ENCODE results near the gene COLQ.

Gene COLQ

GRCh38 chr3:15452156-15452555, 69.3 kb downstream of the COLQ start:
- DNase-seq (ENCODE audit: low read depth) = no peak
- no peak overlapping the region for H3K4me3 ChIP-seq (ENCODE audit: low read depth, low read length)
- in situ Hi-C loops (cut with HindIII; ENCODE audit: low sequenced_read_pairs) = no loop called here
- TF ChIP-seq, protein P1, sequence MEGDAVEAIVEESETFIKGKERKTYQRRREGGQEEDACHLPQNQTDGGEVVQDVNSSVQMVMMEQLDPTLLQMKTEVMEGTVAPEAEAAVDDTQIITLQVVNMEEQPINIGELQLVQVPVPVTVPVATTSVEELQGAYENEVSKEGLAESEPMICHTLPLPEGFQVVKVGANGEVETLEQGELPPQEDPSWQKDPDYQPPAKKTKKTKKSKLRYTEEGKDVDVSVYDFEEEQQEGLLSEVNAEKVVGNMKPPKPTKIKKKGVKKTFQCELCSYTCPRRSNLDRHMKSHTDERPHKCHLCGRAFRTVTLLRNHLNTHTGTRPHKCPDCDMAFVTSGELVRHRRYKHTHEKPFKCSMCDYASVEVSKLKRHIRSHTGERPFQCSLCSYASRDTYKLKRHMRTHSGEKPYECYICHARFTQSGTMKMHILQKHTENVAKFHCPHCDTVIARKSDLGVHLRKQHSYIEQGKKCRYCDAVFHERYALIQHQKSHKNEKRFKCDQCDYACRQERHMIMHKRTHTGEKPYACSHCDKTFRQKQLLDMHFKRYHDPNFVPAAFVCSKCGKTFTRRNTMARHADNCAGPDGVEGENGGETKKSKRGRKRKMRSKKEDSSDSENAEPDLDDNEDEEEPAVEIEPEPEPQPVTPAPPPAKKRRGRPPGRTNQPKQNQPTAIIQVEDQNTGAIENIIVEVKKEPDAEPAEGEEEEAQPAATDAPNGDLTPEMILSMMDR (IDR thresholded peaks at IDR 0.05; ENCODE audit: low read depth, low read length, missing control alignments) = no peak

DNA sequence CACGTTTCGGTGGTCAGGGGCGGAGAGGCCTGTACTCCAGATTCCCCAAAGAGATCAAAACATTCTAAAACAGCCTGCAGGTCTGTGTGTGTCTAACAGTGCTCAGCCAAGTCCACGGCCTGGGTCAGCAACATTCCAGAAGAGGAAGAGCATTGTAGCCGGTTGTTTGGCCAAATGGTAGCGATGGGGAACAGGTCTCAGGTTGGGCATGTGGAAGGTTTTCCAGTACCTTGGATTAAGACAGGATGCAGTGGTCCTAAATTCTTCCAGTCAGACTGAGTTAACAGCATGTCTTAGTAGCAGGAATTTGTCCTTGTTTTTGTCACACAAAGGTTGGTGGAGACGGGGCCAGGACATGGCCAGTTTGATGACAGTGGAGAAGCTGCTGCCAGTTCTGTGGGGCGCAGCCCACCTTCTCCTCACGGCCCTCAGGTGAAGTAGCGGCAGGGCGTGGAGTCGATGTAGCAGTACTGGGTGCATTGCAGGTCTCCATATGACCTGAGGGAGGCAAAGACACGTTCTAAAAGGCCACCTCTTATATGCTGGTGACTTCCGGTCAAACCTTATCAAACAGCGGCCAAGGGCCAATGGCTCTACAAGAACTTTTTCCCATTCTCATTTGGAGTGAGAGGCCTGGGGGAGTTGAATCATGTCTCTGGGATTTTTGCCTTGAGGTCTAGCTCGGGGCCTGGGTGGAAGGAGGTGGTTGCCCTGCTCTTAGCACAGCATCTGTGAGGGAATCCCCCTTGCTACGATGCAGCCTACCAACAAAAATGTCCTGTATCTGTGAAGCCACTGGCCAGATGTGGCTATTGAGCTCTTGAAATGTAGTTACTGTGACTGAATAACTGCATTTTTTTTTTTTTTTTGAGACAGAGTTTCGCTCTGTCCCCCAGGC, 70.0 kb downstream of the COLQ start:
- H3K4me3 ChIP-seq (ENCODE audit: low read depth, low read length) = no peak overlapping the region
- TF ChIP-seq, protein P1 (IDR thresholded peaks at IDR 0.05; ENCODE audit: low read depth, low read length, missing control alignments) = no peak
- DNase-seq (ENCODE audit: low read depth) = no peak
- in situ Hi-C loops (cut with HindIII; ENCODE audit: low sequenced_read_pairs) = no loop called here

DNA sequence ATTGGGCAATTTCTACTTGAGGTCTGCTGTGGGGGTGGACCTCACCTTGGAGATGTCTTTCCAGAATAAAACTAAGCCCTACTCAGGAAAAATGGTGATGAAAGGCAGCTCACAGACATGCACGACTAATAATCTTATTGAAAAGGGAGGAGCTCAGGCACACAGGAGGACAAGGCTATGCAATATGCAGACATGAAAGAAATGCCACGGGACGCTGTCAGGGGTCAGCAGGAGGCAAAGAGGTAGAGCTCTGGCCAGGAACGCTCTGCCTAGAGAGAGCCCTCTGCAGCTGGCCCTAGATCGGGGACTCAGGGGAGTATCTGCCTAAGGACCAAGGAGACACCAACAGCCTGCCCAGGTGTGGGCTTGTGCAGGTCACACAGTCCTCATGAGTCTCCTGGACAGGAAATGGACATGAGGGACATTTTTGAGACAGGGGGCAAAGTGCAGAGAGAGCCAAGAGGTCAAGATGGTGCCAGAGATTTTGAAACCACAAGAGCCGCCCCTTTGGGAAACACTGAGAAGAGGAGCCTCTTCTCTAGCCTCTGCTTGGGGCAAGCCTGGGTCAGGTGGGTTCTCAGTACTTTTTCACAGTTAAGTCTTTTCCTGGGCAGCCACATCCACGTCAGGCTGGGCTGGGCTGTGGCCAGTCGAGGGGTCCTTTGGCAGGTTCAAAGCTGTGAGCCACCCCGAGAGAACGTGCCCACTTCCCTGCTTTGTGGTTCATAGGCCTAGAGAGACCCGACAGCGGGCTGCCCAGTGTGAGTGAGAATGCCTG, 70.9 kb downstream of the COLQ start:
- in situ Hi-C loops (cut with HindIII; ENCODE audit: low sequenced_read_pairs) = no loop called here
- TF ChIP-seq, protein P1 (IDR thresholded peaks at IDR 0.05; ENCODE audit: low read depth, low read length, missing control alignments) = no peak
- DNase-seq (ENCODE audit: low read depth) = no peak
- no peak overlapping the region for H3K4me3 ChIP-seq (ENCODE audit: low read depth, low read length)

DNA sequence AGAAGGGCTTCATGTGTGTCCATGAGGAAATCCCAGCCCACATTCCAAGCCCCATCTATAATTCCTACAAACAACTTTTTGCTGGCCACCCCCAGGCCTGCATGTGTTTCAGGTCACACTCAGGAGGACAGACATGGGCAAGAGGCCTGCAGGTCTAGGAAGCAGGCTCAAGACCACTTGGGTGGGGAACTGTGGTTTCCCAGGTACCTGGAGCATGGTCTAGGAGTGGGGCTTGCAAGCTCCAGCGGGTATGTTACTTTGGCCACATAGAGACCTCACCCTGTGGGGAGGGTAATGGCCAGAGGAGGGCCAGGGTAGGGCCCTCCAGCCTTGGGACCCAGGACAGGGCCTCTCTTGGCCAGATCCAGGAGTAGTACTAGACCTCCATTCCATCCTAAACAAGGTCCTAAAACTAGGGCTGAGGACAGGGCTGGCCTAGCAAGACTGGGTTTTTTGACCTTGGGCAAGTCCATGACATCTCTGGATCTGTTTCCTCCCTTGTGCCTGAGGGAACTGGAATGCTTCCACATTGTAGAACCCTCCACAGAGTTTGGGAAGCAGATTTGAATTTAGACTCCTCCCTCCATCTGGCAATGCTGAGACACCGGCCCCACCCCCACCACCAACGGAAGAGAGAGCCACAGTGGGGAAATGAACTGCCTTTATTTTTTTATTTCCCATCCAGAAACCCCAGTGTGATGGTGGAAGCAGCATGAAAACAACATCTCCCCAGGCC, 71.8 kb downstream of the COLQ start:
- in situ Hi-C loops (cut with HindIII; ENCODE audit: low sequenced_read_pairs) = no loop called here
- DNase-seq (ENCODE audit: low read depth) = no peak
- H3K4me3 ChIP-seq (ENCODE audit: low read depth, low read length) = no peak overlapping the region
- TF ChIP-seq, protein P1 (IDR thresholded peaks at IDR 0.05; ENCODE audit: low read depth, low read length, missing control alignments) = no peak

- TF ChIP-seq, protein P1 (IDR thresholded peaks at IDR 0.05; ENCODE audit: low read depth, low read length, missing control alignments) = no peak
- H3K4me3 ChIP-seq (ENCODE audit: low read depth, low read length) = no peak overlapping the region
- peak; percentile 50 for DNase-seq (ENCODE audit: low read depth)
- in situ Hi-C loops (cut with HindIII; ENCODE audit: low sequenced_read_pairs) = no loop called here
Observed at GRCh38 chr3:15443826-15444524, 77.5 kb downstream of the COLQ start.

- DNase-seq (ENCODE audit: low read depth) = no peak
- TF ChIP-seq, protein P1 (IDR thresholded peaks at IDR 0.05; ENCODE audit: low read depth, low read length, missing control alignments) = no peak
- no peak overlapping the region for H3K4me3 ChIP-seq (ENCODE audit: low read depth, low read length)
- in situ Hi-C loops (cut with HindIII; ENCODE audit: low sequenced_read_pairs) = no loop called here
Observed at GRCh38 chr3:15440891-15441290, 80.6 kb downstream of the COLQ start.
